Kidney capillary endothelial cell (primary cell): ENCODE measurements around the gene CMTM1.
A peak's percentile ranks its signal among the peaks of the same experiment; 100 is the strongest.
"Not testable (repeated sequence)": the region's sequence is repeated elsewhere in the genome, so short reads cannot be mapped to it uniquely, and the experiment has no call there.

ENCODE experiments used
- DNase-seq: peaks from one replicate; pipeline ENCODE4 v3.0.0-alpha.2; 2018; ENCODE audit warnings: low spot score

The CMTM1 gene

GRCh38 chr16:66562986-66563385 lies 3.3 kb upstream of the CMTM1 start:
- DNase-seq, result no peak

GRCh38 chr16:66563574-66564334 lies 2.5 kb upstream of the CMTM1 start:
- DNase-seq, result no peak

GRCh38 chr16:66567270-66567669 lies 1.0 kb downstream of the CMTM1 start:
- DNase-seq, result not testable (repeated sequence)

GRCh38 chr16:66568355-66568754 lies 2.1 kb downstream of the CMTM1 start:
- DNase-seq, result no peak

GRCh38 chr16:66569131-66569530 lies 2.9 kb downstream of the CMTM1 start:
- no peak for DNase-seq

GRCh38 chr16:66569827-66570405 lies 3.7 kb downstream of the CMTM1 start:
- DNase-seq, result peak; percentile 36

- no peak for DNase-seq
These were observed 6.1 kb downstream of the CMTM1 start for GRCh38 chr16:66572356-66572755.

GRCh38 chr16:66574081-66574480 lies 7.8 kb downstream of the CMTM1 start:
- no peak for DNase-seq

- DNase-seq, result no peak
These were observed 8.3 kb downstream of the CMTM1 start for GRCh38 chr16:66574531-66574930.

- no peak for DNase-seq
These were observed 8.8 kb downstream of the CMTM1 start for GRCh38 chr16:66575060-66575459.

- DNase-seq, result no peak
These were observed 10.1 kb downstream of the CMTM1 start for GRCh38 chr16:66576296-66576695.

GRCh38 chr16:66578651-66579531 lies 12.7 kb downstream of the CMTM1 start, which contains the start of gene CMTM2:
CMTM2 (plus strand) TSS chr16:66579463; CDS start chr16:66579608, 145 bp downstream.
- DNase-seq, result no peak

GRCh38 chr16:66580605-66581209 lies 14.5 kb downstream of the CMTM1 start:
- DNase-seq, result no peak

GRCh38 chr16:66581246-66581952 lies 15.2 kb downstream of the CMTM1 start:
- no peak for DNase-seq

- DNase-seq, result no peak
These were observed 19.4 kb downstream of the CMTM1 start for GRCh38 chr16:66585481-66586239.

- no peak for DNase-seq
These were observed 21.8 kb downstream of the CMTM1 start for GRCh38 chr16:66587881-66588600.

- DNase-seq, result no peak
These were observed 22.9 kb downstream of the CMTM1 start for GRCh38 chr16:66588981-66589713.

- DNase-seq, result no peak
These were observed 24.1 kb downstream of the CMTM1 start for GRCh38 chr16:66590322-66590721.

GRCh38 chr16:66591018-66591417 lies 24.8 kb downstream of the CMTM1 start:
- no peak for DNase-seq
